ENCODE results near the gene HLA-DRB1.

Gene HLA-DRB1

DNA sequence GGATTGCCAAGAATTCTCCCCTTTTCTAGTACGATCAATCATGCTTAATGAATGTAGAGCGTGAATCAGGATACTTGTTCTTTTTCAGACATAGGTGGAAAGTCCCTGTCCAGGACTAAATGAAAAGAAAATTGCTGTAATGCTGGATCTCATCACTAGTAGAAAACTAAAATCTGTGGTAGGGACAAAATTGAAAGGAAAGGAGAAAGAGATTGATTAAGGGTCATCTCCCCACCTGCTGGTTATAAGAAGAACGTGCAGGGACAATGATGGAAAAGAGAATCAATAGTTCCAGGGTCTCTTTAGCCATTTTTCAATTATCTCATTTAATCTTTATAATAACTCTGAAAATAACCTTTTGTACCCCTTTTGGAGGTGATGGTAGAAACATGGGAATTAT, 18.7 kb upstream of the HLA-DRB1 start:
- TF ChIP-seq, protein P1, sequence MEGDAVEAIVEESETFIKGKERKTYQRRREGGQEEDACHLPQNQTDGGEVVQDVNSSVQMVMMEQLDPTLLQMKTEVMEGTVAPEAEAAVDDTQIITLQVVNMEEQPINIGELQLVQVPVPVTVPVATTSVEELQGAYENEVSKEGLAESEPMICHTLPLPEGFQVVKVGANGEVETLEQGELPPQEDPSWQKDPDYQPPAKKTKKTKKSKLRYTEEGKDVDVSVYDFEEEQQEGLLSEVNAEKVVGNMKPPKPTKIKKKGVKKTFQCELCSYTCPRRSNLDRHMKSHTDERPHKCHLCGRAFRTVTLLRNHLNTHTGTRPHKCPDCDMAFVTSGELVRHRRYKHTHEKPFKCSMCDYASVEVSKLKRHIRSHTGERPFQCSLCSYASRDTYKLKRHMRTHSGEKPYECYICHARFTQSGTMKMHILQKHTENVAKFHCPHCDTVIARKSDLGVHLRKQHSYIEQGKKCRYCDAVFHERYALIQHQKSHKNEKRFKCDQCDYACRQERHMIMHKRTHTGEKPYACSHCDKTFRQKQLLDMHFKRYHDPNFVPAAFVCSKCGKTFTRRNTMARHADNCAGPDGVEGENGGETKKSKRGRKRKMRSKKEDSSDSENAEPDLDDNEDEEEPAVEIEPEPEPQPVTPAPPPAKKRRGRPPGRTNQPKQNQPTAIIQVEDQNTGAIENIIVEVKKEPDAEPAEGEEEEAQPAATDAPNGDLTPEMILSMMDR (IDR thresholded peaks at IDR 0.05; ENCODE audit: low read depth, low read length): no peak
- H3K4me3 ChIP-seq (ENCODE audit: low read depth, low read length): no peak overlapping the region

DNA sequence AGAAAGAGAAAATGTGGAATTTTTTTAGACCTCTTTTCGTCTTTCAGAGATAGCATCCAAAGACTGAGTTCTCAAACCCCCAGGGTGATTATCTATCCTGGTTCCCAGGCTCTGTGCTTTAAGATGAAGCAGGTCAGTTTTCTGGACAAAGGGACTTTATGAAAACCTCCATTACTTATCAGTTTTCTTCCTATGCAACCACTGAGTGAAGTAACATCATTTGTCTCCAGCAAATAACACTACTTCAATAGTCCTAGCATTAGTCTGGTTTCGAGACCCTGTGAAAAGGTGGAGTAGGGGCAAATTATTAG, 18.3 kb upstream of the HLA-DRB1 start:
- TF ChIP-seq, protein P1 (IDR thresholded peaks at IDR 0.05; ENCODE audit: low read depth, low read length): no peak
- no peak overlapping the region for H3K4me3 ChIP-seq (ENCODE audit: low read depth, low read length)

DNA sequence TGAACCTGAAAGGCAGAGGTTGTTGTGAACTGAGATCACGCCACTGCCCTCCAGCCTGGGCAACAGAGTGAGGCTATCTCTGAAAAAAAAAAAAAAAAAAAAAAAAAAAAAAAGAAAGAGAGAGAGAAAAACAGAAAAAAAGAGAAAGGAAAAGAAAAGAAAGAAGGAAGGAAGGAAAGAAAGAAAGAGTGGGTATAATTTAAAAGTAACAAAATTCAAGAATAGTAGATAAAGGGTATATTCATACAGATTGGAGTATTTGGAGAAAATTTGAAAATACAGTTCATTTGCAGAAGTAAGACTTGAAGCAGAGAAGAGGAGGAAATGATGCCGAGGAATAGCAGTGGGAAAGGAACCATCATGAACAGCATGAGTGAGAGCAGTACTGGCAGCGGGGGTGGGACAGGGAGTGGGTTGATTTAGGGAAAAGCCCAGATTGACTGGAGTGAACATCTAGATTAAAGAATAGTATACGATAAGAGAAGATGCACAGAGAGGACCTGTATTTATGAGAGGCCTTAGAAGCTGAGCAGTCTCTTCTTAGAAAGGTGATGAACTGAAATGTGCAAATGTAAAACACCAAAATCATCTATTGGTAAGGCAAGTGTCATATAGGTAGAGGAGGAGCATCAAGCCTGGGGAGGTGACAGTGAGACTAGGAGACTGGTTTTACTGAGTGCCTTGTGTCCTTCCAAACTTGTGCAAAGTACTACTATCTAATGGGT, 17.8 kb upstream of the HLA-DRB1 start:
- TF ChIP-seq, protein P1 (IDR thresholded peaks at IDR 0.05; ENCODE audit: low read depth, low read length): no peak
- H3K4me3 ChIP-seq (ENCODE audit: low read depth, low read length): no peak overlapping the region

DNA sequence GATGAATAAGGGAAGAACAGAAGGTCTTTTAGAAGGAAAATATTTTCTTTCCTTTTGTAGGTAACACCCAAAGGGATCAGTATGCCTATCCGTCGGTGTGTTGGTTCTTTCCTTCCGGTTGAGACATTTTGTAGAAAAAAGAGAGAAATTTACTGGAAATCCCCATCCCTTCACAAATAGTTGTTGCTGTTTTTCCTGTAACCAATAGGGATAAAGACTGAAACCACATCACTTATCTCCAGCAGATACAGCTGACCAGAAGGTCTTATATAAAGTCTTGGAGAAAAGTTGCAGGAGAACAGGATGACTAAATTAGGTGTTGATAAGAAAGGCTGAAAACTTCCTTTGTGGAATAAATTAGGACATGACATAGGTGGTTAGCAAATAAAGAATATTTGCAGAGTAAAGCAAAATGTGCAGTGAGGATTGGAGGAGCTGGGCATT, 14.8 kb upstream of the HLA-DRB1 start:
- TF ChIP-seq, protein P1 (IDR thresholded peaks at IDR 0.05; ENCODE audit: low read depth, low read length): no peak
- H3K4me3 ChIP-seq (ENCODE audit: low read depth, low read length): no peak overlapping the region

DNA sequence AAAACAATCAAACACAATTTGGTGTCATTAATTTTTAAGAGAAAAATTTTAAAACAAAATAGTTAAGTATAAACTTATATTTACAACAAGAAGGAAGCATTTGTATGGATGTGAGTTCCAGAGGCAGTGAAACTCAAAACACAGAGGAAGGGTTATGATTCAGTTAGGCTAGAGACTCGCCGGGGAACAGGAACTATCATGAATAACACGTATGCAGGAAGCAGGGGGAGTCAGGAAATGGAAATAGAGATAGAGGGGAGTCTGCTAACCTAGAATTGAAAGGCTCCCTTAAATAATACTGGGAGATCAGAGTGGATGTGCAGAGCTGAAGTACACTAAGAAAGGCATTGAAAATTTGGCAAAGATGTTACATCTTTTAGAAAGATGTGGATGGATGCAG, 14.2 kb upstream of the HLA-DRB1 start:
- no peak overlapping the region for H3K4me3 ChIP-seq (ENCODE audit: low read depth, low read length)
- TF ChIP-seq, protein P1 (IDR thresholded peaks at IDR 0.05; ENCODE audit: low read depth, low read length): no peak

DNA sequence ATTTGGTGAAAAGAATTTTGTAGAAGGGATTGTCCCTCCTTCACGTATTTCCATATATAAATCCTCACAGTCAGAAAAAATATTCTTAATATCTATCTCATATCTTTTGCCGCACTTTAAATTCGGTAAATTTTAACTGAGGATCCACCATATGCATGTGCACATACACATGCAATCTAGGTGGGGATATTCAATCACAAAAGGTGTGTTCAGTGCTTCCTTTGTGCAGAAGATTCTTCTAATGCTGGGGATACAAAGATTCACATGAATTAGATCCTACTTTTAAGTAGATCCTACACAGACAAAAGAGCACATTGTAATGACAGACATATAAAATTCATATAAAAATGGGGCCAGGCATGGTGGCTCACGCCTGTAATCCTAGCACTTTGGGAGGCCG, 13.6 kb upstream of the HLA-DRB1 start:
- TF ChIP-seq, protein P1 (IDR thresholded peaks at IDR 0.05; ENCODE audit: low read depth, low read length): no peak

DNA sequence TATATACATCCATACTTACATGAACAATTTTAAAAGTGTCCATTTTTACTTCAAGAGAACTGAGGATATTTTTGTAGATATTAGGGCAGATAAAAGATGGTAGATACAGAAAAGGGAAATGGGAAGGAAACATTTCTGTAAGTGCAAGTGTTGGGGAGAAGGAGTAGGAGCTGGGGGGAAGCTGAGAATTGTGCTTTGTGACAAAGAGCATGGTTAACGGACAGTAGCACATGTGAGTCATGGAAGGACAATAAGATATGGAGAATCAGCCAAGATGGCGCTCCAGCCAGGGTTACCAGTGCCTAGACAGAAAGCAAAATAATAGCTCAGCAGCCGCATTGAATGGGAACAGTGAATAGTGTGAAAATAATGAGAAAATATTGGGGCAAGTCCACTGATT, 12.7 kb upstream of the HLA-DRB1 start:
- TF ChIP-seq, protein P1 (IDR thresholded peaks at IDR 0.05; ENCODE audit: low read depth, low read length): no peak
- no peak overlapping the region for H3K4me3 ChIP-seq (ENCODE audit: low read depth, low read length)

More for the DNA sequence above, 13.6 kb upstream of the HLA-DRB1 start:
- no peak overlapping the region for H3K4me3 ChIP-seq (ENCODE audit: low read depth, low read length)

Measured in WI38 (cell line).